GM19238 (cell line): Measurements from ENCODE around the gene CD4.
"Not testable (repeated sequence)": the region's sequence is repeated elsewhere in the genome, so short reads cannot be mapped to it uniquely, and the experiment has no call there.

Experiments
- DNase-seq: peaks from one replicate; pipeline ENCODE4 v3.0.0; 2011; ENCODE audit warnings: low spot score; ENCODE audit not compliant: insufficient read length

CD4 gene

GRCh38 chr12:6866920-6867412 lies 77.6 kb downstream of the CD4 start:
- DNase-seq = no peak

GRCh38 chr12:6867413-6868210 lies 78.3 kb downstream of the CD4 start, which contains the start of gene TPI1:
TPI1 (plus strand) TSS chr12:6867531; CDS start chr12:6867567, 36 bp downstream.
- DNase-seq = peak; percentile 83

GRCh38 chr12:6868211-6869048 lies 79.1 kb downstream of the CD4 start:
- no peak for DNase-seq

- peak; percentile 79 for DNase-seq
These were observed 80.0 kb downstream of the CD4 start for GRCh38 chr12:6869049-6870021.

GRCh38 chr12:6870304-6870703 lies 81.0 kb downstream of the CD4 start:
- not testable (repeated sequence) for DNase-seq
